A549 (cell line): ENCODE measurements around the gene COPS3. TPM values are rescaled to one million over a fixed set of nuclear protein-coding genes. Genes with fewer than 3 reads are reported as not detected.
A peak's percentile ranks its signal among the peaks of the same experiment; 100 is the strongest.

Source experiments
- ATAC-seq, 2 experiments: fragments of 200-7000 bp in 1 of 2; fragments of >200 bp in 1 of 2; cut with Nextera tagmentation in 1 of 2; cut with Tn5 transposase in 1 of 2; 3 replicates each; pipeline versions ENCODE4 v1.8.0 to v1.9.1; 2018 to 2020; ENCODE audit warnings: mild to moderate bottlenecking in 1 of 2, moderate library complexity in 1 of 2
- CTCF ChIA-PET: fragments of 300-600 bp; sonication (Branson Sonifier 250); formaldehyde crosslinking; extraction: SDS; loops from one replicate; lab custom pipeline; 2021; ENCODE audit warnings: antibody characterized with exemption, inconsistent platforms; lab: Yijun Ruan, JAX
- POLR2A ChIA-PET: fragments of 350-600 bp; formaldehyde crosslinking; extraction: SDS; loops from one replicate; lab custom pipeline; 2021; ENCODE audit warnings: antibody characterized with exemption, inconsistent platforms; lab: Yijun Ruan, JAX
- DNase-seq, 2 experiments: peaks; one replicate each; pipeline versions ENCODE4 v3.0.0 to v3.0.0-alpha.2; 2011 to 2016; ENCODE audit warnings: low read depth in 1 of 2, low spot score in 1 of 2
- FAIRE-seq: peaks from 2 replicates; lab custom pipeline; 2011; peaks lifted over from hg19 to GRCh38; lab: Jason Lieb, UNC
- H3K27ac ChIP-seq, 2 experiments: fragments of >200 bp; sonication (Bioruptor Twin); formaldehyde crosslinking; 3 replicates each; pipeline ENCODE4 v1.5.1; 2016 to 2017
- H3K4me1 ChIP-seq: fragments of >200 bp; sonication (Bioruptor Twin); formaldehyde crosslinking; 3 replicates; pipeline ENCODE4 v1.6.1; 2016
- H3K4me2 ChIP-seq: fragments of >200 bp; sonication (Bioruptor Twin); formaldehyde crosslinking; 3 replicates; pipeline ENCODE4 v1.6.1; 2016
- H3K4me3 ChIP-seq: fragments of >200 bp; sonication (Bioruptor Twin); formaldehyde crosslinking; 3 replicates; pipeline ENCODE4 v1.5.1; 2016
- H3K9me3 ChIP-seq: fragments of >200 bp; sonication (Bioruptor Twin); formaldehyde crosslinking; 3 replicates; pipeline ENCODE4 v1.6.1; 2016
- CBX2 ChIP-seq: fragments of 200-600 bp; sonication (generic); IDR thresholded peaks from 2 replicates; pipeline ENCODE4 v1.6.1; 2016; ENCODE audit warnings: low read depth, mild to moderate bottlenecking, borderline replicate concordance
- CBX8 ChIP-seq: fragments of 200-600 bp; sonication (generic); IDR thresholded peaks from 2 replicates; pipeline ENCODE4 v1.6.1; 2016
- ESRRA ChIP-seq: fragments of 150-350 bp; IDR thresholded peaks from 2 replicates; pipeline ENCODE4 v1.6.1; 2014; ENCODE audit warnings: mild to moderate bottlenecking, low read length, borderline replicate concordance
- HDAC2 ChIP-seq: fragments of 200-600 bp; sonication (generic); IDR thresholded peaks from 2 replicates; pipeline ENCODE4 v1.6.1; 2016
- HEYL ChIP-seq: fragments of 250-450 bp; sonication (Bioruptor Pico); IDR thresholded peaks from 2 replicates; pipeline ENCODE4 v1.8.0; 2021; ENCODE audit warnings: mild to moderate bottlenecking, moderate library complexity
- HOXA7 ChIP-seq: fragments of 250-450 bp; sonication (Bioruptor Pico); IDR thresholded peaks from 2 replicates; pipeline ENCODE4 v1.5.0; 2020; ENCODE audit warnings: mild to moderate bottlenecking, moderate library complexity
- JUN ChIP-seq, 2 experiments: fragments of >200 bp; sonication (Bioruptor Twin); formaldehyde crosslinking; IDR thresholded peaks; 2 replicates in 1 of 2; 3 replicates in 1 of 2; pipeline ENCODE4 v1.6.1; 2016 to 2017
- NPAS2 ChIP-seq: fragments of 250-450 bp; sonication (Bioruptor Pico); IDR thresholded peaks from 2 replicates; pipeline ENCODE4 v1.8.0; 2022; ENCODE audit warnings: mild to moderate bottlenecking, moderate library complexity, borderline replicate concordance
- RAD21 ChIP-seq, 2 experiments: fragments of >200 bp in 1 of 2; sonication (Bioruptor Twin) in 1 of 2; formaldehyde crosslinking in 1 of 2; IDR thresholded peaks in 1 of 2; conservative IDR thresholded peaks in 1 of 2; 2 replicates in 1 of 2; 3 replicates in 1 of 2; pipeline ENCODE4 v1.6.1; 2012 to 2018; ENCODE audit warnings: inconsistent platforms in 1 of 2
- TP53 ChIP-seq: fragments of 250-450 bp; sonication (Bioruptor Pico); IDR thresholded peaks from 2 replicates; pipeline ENCODE4 v1.5.0; 2021; ENCODE audit warnings: mild to moderate bottlenecking, moderate library complexity
- ZFP36 ChIP-seq: fragments of 450-650 bp; IDR thresholded peaks from 2 replicates; pipeline ENCODE4 v1.6.1; 2014; ENCODE audit warnings: borderline replicate concordance; ENCODE audit not compliant: partially characterized antibody
- WGBS: methylation state at CpG from one replicate; pipeline ENCODE4 v1.1.6; 2017; ENCODE audit errors: missing lambda C conversion rate; 5-methylcytosine and 5-hydroxymethylcytosine counted together
- polyA plus RNA-seq, 4 experiments: library from polyadenylated mRNA; depleted of rRNA in 3 of 4; stranded (reverse); fragments of >200 nt; fragmentation: RNase III in 1 of 4; extraction: RNeasy Plus Mini Kit Qiagen cat#74134 plus additional on column Dnase treatment in 1 of 4; gene quantifications; 2 replicates in 3 of 4; 3 replicates in 1 of 4; pipeline ENCODE4 v1.2.3, GENCODE V29; 2011 to 2017
- TF ChIP-seq, protein P1 (sequence below): IDR thresholded peaks from 2 replicates; pipeline ENCODE4 v1.6.1; 2012; ENCODE audit warnings: low read depth, borderline replicate concordance
- TF ChIP-seq, protein P2 (sequence below): fragments of >200 bp; sonication (Bioruptor Twin); formaldehyde crosslinking; IDR thresholded peaks from 3 replicates; pipeline ENCODE4 v1.6.1; 2016
- TF ChIP-seq, protein P3 (sequence below): fragments of >200 bp; sonication (Bioruptor Twin); formaldehyde crosslinking; IDR thresholded peaks from 2 replicates; pipeline ENCODE4 v1.6.1; 2016
- TF ChIP-seq, protein P4 (sequence below): fragments of 200-600 bp; sonication (generic); IDR thresholded peaks from 2 replicates; pipeline ENCODE4 v1.6.1; 2016; ENCODE audit warnings: antibody characterized with exemption, mild to moderate bottlenecking, moderate library complexity

Gene COPS3
- polyA plus RNA-seq, 2 of the 4 experiments (the other 2 are of a cell fraction), result 149 to 204 TPM

DNA sequence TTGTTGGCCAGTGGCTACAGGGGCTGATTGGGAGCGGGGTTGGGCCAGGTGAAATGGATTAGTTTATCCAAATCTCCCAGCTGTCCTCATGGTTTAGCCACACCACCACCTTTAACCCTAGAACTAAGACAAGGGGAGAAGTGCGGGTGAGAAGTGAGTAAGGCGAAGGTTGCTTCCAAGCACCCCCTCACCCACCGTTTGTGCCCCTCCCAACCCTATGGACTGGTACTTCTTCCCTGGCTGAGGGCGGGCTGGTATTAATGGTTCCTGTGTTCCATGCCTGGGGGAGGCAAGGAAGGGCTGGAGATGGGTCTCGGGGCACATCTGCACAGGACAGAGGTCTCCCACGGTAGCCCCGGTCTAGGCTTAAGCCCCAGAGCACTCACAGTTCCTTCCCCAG, 47.2 kb upstream of the COPS3 start:
- WGBS, result 73% methylated on average over 8 of the region's 8 CpGs

DNA sequence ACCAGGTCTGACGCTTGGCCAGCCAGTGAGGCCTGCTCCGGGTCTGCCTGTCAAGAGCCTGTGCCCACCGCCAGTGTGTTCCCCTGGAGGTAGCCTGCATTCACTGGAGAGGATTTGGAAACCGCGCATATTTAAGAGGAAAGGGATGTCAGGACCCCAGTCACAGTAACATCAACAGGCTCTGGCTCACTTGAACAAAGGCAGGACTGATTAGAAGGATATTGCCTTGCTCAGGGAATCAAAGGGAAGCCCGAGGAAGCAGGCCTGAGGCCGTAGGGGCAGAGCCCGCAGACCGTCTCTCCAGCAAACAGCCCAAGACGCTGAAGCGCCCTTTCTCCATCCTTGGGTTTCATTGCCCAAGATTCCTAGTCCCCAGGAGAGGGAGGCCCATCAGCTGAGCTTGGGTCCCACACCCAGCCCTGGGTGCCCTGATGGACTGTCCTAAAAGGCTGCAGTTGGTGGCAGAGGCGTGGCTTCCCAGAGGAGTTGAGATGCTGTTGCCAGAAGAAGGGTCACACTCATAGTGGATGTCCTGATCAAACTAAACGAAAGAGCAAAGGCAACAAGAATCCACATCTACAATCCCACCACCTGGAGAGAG, 45.3 kb upstream of the COPS3 start:
- ChIA-PET CTCF (interaction anchor here (1.2 to 1.6 kb wide), 2 partner anchors 12 to 27 kb away, joined by 4 to 5 read pairs; no protein-coding TSS in a partner anchor), POLR2A (no interaction called here)
- WGBS, result 87% methylated on average over 13 of the region's 13 CpGs
- H3K4me2 ChIP-seq, result no peak overlapping the region
- H3K4me3 ChIP-seq, result no peak overlapping the region
- no peaks in the 10 kb centered on the region for H3K4me1 ChIP-seq
- DNase-seq (no peak), ATAC-seq (no peak), FAIRE-seq (no peak)
- TF ChIP-seq CBX8, result no peak
- TF ChIP-seq NPAS2 (CRISPR knock-in tag), result no peak
- TF ChIP-seq, protein P1, sequence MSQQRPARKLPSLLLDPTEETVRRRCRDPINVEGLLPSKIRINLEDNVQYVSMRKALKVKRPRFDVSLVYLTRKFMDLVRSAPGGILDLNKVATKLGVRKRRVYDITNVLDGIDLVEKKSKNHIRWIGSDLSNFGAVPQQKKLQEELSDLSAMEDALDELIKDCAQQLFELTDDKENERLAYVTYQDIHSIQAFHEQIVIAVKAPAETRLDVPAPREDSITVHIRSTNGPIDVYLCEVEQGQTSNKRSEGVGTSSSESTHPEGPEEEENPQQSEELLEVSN, result no peak
- H3K27ac ChIP-seq, result no peak overlapping the region
- H3K9me3 ChIP-seq, result no peaks in the 10 kb centered on the region

More for the DNA sequence above, 47.2 kb upstream of the COPS3 start:
- CTCF ChIA-PET, result interaction anchor here (1.0 to 1.4 kb wide), 2 partner anchors 16 to 314 kb away, joined by 3 to 4 read pairs; no protein-coding TSS in a partner anchor
- no peak overlapping the region for H3K4me3 ChIP-seq
- FAIRE-seq (no peak), DNase-seq (no peak), ATAC-seq (peak in 1 of 2 experiments; percentile 21; a peak in 1 of 6 replicates)
- TF ChIP-seq CBX2 (no peak), TP53 (CRISPR knock-in tag) (no peak), CBX8 (no peak), ESRRA (no peak)
- TF ChIP-seq, protein P2, sequence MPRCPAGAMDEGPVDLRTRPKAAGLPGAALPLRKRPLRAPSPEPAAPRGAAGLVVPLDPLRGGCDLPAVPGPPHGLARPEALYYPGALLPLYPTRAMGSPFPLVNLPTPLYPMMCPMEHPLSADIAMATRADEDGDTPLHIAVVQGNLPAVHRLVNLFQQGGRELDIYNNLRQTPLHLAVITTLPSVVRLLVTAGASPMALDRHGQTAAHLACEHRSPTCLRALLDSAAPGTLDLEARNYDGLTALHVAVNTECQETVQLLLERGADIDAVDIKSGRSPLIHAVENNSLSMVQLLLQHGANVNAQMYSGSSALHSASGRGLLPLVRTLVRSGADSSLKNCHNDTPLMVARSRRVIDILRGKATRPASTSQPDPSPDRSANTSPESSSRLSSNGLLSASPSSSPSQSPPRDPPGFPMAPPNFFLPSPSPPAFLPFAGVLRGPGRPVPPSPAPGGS, result no peak
- H3K4me2 ChIP-seq, result no peak overlapping the region
- no peaks in the 10 kb centered on the region for H3K9me3 ChIP-seq
- no peak overlapping the region for H3K27ac ChIP-seq
- POLR2A ChIA-PET, result no interaction called here
- no peaks in the 10 kb centered on the region for H3K4me1 ChIP-seq

DNA sequence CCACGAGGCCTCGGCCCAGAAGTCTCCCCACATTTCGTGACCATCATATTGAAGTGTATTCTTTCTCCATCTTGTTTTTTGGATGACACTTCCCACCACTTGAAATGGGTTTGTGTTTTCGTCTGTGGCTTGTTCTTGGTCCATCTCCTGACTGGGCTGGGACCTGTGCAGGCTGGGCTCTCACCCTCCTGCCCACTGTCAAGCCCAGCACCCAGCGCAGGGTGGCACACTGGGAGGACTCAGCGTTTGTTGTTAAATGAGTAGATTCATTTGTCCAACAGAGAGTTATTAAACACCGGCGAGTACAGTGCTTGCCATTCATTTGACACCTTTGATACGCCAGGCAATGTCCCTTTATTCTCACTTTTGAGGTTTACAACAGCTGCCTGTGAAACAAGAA, 44.8 kb upstream of the COPS3 start:
- TF ChIP-seq, protein P3, sequence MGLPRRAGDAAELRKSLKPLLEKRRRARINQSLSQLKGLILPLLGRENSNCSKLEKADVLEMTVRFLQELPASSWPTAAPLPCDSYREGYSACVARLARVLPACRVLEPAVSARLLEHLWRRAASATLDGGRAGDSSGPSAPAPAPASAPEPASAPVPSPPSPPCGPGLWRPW, result no peak
- TF ChIP-seq, protein P4, sequence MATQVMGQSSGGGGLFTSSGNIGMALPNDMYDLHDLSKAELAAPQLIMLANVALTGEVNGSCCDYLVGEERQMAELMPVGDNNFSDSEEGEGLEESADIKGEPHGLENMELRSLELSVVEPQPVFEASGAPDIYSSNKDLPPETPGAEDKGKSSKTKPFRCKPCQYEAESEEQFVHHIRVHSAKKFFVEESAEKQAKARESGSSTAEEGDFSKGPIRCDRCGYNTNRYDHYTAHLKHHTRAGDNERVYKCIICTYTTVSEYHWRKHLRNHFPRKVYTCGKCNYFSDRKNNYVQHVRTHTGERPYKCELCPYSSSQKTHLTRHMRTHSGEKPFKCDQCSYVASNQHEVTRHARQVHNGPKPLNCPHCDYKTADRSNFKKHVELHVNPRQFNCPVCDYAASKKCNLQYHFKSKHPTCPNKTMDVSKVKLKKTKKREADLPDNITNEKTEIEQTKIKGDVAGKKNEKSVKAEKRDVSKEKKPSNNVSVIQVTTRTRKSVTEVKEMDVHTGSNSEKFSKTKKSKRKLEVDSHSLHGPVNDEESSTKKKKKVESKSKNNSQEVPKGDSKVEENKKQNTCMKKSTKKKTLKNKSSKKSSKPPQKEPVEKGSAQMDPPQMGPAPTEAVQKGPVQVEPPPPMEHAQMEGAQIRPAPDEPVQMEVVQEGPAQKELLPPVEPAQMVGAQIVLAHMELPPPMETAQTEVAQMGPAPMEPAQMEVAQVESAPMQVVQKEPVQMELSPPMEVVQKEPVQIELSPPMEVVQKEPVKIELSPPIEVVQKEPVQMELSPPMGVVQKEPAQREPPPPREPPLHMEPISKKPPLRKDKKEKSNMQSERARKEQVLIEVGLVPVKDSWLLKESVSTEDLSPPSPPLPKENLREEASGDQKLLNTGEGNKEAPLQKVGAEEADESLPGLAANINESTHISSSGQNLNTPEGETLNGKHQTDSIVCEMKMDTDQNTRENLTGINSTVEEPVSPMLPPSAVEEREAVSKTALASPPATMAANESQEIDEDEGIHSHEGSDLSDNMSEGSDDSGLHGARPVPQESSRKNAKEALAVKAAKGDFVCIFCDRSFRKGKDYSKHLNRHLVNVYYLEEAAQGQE, result no peak
- no peak for TF ChIP-seq HEYL (CRISPR knock-in tag)
- no peak for TF ChIP-seq HOXA7 (CRISPR knock-in tag)
- 83% methylated on average over 9 of the region's 9 CpGs for WGBS
- ChIA-PET CTCF (interaction anchor here (1.0 to 1.6 kb wide), 3 partner anchors 11 to 28 kb away, joined by 3 to 7 read pairs (median 5); no protein-coding TSS in a partner anchor), POLR2A (no interaction called here)
- H3K4me1 ChIP-seq, result no peaks in the 10 kb centered on the region
- H3K27ac ChIP-seq, result no peak overlapping the region
- FAIRE-seq (no peak), ATAC-seq (no peak), DNase-seq (no peak)
- no peaks in the 10 kb centered on the region for H3K9me3 ChIP-seq
- H3K4me3 ChIP-seq, result no peak overlapping the region
- H3K4me2 ChIP-seq, result no peak overlapping the region

DNA sequence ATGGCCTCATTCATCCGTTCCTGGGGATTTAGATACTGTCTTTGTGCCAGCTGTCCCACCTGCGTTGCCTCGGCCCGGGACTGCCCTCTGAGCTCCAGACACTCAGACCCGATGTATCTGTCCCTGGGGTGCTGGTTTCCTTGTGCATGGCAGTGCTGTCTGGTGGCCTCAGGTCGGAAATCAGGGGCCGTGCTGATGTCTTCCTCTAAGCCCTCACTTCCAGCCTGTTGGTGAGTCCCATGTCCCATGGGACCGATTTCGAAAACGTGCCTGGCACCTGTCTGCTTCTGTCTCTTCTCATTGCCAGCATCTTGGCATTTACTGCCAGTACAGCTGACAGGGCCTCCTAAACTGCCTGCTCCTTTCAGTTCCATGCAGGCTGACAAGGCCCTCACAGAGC, 44.2 kb upstream of the COPS3 start:
- DNase-seq (no peak), ATAC-seq (no peak), FAIRE-seq (no peak)
- Histone ChIP-seq H3K4me1 (no peaks in the 10 kb centered on the region), H3K4me2 (no peak overlapping the region), H3K4me3 (no peak overlapping the region), H3K9me3 (no peaks in the 10 kb centered on the region), H3K27ac (no peak overlapping the region)
- ChIA-PET CTCF (interaction anchor here (1.0 to 2.2 kb wide), 3 partner anchors 10 to 12 kb away, joined by 3 to 7 read pairs (median 6); no protein-coding TSS in a partner anchor), POLR2A (no interaction called here)
- WGBS, result 96% methylated on average over 10 of the region's 10 CpGs
- TF ChIP-seq RAD21 (conservative IDR thresholded peaks at IDR 0.05 in 1 of 2, IDR thresholded peaks at IDR 0.05 in 1 of 2) (no peak), JUN (IDR thresholded peaks at IDR 0.05) (no peak), HDAC2 (no peak), ZFP36 (no peak)
- TF ChIP-seq, protein P3, result no peak
